GM21515 (cell line): Measurements from ENCODE around the gene CRISPLD2.

Experiments used
- ATAC-seq: cut with Tn5 transposase; IDR thresholded peaks from one replicate; pipeline ENCODE4 v1.9.1; 2021; ENCODE audit not compliant: unreplicated experiment

The CRISPLD2 gene

DNA sequence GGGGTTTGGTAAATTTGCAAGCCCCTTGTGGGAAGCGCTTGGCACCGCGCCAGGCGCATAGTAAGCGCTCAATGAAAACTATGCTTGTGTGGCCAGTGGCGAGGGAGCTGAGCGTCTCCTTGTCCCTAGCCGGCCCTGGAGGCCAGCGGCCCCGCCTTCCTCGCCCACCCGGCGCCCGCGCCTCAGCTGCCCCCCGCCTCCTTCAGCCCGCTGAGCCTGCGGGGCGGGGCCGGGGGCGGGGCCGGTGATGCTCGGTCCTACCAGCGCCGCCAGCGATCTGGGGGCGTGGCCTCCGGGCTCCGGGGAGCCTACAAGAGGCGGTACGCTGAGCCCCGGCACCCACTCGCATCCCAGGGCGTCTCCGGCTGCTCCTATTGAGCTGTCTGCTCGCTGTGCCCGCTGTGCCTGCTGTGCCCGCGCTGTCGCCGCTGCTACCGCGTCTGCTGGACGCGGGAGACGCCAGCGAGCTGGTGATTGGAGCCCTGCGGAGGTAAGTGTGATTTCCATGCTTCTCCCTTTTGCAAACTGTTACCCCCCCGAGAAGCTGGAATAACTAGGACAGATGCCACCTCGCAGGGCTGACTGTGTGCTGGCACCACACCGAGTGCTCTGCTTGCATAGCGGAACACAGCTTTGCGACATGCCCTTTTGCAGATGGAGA lies at the start of gene CRISPLD2:
Gene CRISPLD2 (plus strand): TSS at position 342 of the 661 bp plus-strand sequence. CDS start 18,511 bp downstream, outside the sequence.
- ATAC-seq, result no peak

DNA sequence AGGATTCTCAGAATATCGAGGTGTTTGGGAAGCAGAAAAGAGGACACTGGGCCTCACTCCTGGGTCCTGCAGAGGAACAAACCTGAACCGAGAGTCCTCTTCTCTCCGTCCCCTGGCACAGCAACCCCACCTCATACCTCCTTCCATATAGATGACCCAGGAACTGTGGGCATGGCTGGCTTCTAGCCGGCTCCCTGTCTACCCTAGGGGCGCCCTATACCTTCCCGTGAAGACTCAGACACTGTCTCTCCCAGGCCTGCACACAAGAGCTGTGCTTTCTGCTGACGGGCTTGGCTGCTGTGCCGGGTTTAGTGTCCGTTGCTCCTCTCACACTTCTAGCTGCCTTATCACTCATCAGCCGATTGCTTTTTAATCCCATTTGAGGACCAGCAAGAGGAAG lies 46.5 kb upstream of the CRISPLD2 start:
- ATAC-seq, result no peak

DNA sequence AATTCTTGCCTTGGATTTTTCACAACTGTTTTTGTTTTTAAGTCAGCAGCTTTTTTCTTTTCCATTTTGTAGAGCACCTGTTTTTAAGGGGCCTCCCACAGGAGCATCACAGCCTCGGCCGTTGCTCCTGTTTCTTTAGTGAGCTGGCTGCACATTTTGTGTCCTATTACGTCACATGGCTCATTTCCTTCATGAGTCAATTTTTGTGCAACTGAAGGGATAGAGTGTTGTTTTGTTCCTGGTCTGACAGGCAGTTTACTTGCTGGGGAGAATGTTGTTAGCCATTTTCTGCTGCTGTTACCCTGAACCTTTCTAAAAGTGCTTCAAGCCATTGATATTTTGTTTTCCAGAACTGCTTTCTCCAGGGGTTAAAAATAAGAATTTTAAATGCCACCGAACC lies 45.0 kb upstream of the CRISPLD2 start:
- no peak for ATAC-seq

- no peak for ATAC-seq
Observed at GRCh38 chr16:84775262-84775810, 44.4 kb upstream of the CRISPLD2 start.

GRCh38 chr16:84777435-84777834 lies 42.4 kb upstream of the CRISPLD2 start:
- ATAC-seq, result no peak

DNA sequence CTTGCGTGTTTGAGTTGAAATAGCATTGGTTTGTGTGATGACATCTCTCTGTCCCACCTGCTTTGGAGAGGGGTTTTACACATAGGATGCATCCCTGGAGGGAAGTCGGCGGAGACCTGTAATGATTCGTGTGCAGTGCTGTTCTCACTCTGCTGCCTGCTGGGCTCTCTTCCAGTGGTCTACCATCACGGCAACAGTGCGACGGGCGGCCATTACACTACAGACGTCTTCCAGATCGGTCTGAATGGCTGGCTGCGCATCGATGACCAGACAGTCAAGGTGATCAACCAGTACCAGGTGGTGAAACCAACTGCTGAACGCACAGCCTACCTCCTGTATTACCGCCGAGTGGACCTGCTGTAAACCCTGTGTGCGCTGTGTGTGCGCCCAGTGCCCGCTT lies 41.1 kb upstream of the CRISPLD2 start:
- no peak for ATAC-seq

- no peak for ATAC-seq
Observed at GRCh38 chr16:84780063-84780462, 39.7 kb upstream of the CRISPLD2 start.

GRCh38 chr16:84780544-84781376 lies 39.0 kb upstream of the CRISPLD2 start:
- no peak for ATAC-seq

GRCh38 chr16:84782846-84783245 lies 36.9 kb upstream of the CRISPLD2 start:
- ATAC-seq, result no peak

- no peak for ATAC-seq
Observed at GRCh38 chr16:84785843-84786581, 33.8 kb upstream of the CRISPLD2 start.

DNA sequence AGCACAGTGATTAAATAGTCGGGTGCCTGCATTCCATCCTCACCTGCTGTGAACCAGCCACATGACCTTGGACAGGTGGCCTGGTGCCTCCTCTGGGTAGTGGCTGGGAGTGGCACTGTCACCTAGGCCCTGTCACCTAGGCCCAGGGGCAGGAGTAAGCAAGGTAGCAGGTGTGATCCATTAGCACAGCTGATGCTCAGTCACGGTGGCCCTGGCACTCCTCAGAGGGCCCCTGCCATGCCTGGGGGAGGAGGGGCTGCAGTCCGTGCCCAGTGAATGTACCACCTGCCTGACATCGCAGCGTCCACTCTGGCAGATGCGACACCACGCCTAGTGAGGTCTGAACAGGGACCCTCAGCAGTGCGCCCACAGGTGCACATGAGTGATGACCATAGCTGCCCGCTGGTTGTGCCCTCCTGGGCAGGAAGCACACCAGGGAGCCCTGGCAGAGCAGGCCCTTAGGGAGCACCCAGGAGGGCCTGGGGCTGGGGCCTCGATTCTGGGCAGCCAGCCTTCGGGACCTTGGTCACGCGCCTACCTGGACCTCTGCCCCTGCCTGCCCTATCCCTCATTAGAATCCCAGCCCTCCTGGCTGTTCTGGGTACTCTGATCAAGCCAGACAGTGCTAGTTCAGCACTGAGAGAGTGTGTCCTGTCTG lies 33.1 kb upstream of the CRISPLD2 start:
- ATAC-seq, result no peak

GRCh38 chr16:84787263-84787622 lies 32.5 kb upstream of the CRISPLD2 start:
- no peak for ATAC-seq

- ATAC-seq, result no peak
Observed at GRCh38 chr16:84788920-84789391, 30.8 kb upstream of the CRISPLD2 start.

DNA sequence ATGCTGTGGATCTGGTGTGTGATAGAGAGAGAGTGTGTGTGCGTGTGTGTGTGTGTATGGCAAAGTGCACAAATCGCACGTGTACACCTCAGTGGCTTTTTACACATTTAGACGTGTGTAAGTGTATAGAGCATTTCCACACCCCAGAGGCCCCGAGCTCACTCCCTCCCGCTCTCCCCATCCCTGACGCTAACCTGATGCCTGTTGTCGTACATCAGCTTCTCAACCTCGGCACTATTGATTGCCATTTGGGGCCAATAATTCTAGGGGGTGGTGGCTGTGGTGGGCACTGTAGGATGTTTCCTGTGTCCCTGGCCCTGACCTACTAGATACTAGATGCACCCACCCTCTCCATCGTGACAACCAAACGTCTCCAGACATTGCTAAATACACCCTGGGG lies 30.4 kb upstream of the CRISPLD2 start:
- ATAC-seq, result no peak

- no peak for ATAC-seq
Observed at GRCh38 chr16:84790301-84790700, 29.5 kb upstream of the CRISPLD2 start.

DNA sequence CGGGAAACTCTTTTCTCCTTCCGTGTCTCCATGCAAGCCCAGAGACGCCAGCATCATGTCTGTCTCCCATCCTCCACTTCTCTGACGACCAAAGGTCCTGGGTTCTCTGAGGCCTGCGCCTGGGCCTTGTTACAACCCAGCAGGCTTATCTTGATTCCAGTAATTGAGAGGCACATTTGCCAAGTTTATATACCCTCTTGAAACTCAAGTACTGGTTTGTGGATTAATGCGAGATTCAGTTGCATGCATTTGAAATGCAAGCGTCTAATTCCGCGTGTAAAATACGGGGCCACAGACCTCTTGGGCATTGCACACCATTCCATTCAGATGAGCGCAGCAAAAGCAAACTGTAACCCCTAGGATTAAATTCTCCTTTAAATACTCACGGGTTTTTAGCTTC lies 28.7 kb upstream of the CRISPLD2 start:
- ATAC-seq, result no peak

GRCh38 chr16:84791501-84791900 lies 28.3 kb upstream of the CRISPLD2 start:
- ATAC-seq, result no peak

GRCh38 chr16:84794186-84794585 lies 25.6 kb upstream of the CRISPLD2 start:
- no peak for ATAC-seq

- ATAC-seq, result no peak
Observed at GRCh38 chr16:84794626-84795025, 25.2 kb upstream of the CRISPLD2 start.

GRCh38 chr16:84795329-84796053 lies 24.3 kb upstream of the CRISPLD2 start:
- no peak for ATAC-seq
